K562 (cell line): ENCODE data around the gene OR52I1. TPM values are rescaled to one million over a fixed set of nuclear protein-coding genes. Genes with fewer than 3 reads are reported as not detected.

ENCODE experiments used
- BCL6 ChIP-seq: fragments of 250-450 bp; sonication (Bioruptor Pico); IDR thresholded peaks from 2 replicates; pipeline ENCODE4 v1.4.0; 2020
- BRD9 ChIP-seq: fragments of 450-650 bp; IDR thresholded peaks from 2 replicates; pipeline ENCODE4 v1.6.1; 2018; ENCODE audit warnings: low read depth; ENCODE audit not compliant: partially characterized antibody
- CREB1 ChIP-seq, 2 experiments: sonication (generic) in 1 of 2; formaldehyde crosslinking in 1 of 2; IDR thresholded peaks; 2 replicates each; pipeline versions ENCODE4 v1.6.1 to v1.8.0; 2012 to 2022; ENCODE audit warnings: inconsistent platforms in 1 of 2, mild to moderate bottlenecking in 1 of 2, missing genetic modification reagents in 1 of 2, moderate library complexity in 1 of 2
- FOXK1 ChIP-seq: sonication (generic); formaldehyde crosslinking; IDR thresholded peaks from 2 replicates; pipeline ENCODE4 v1.8.0; 2022; ENCODE audit warnings: missing genetic modification reagents, mild to moderate bottlenecking, borderline replicate concordance
- FOXM1 ChIP-seq, 2 experiments: fragments of 450-650 bp in 1 of 2; sonication (generic) in 1 of 2; formaldehyde crosslinking in 1 of 2; IDR thresholded peaks; 2 replicates each; pipeline versions ENCODE4 v1.6.1 to v1.9.0; 2017 to 2022; ENCODE audit warnings: low read depth in 2 of 2, mild to moderate bottlenecking in 2 of 2, missing genetic modification reagents in 1 of 2, moderate library complexity in 1 of 2
- ILK ChIP-seq: fragments of 450-650 bp; IDR thresholded peaks from 2 replicates; pipeline ENCODE4 v1.6.1; 2016; ENCODE audit warnings: missing genetic modification characterization, low read depth, mild to moderate bottlenecking, missing compliant biosample characterization, moderate library complexity, borderline replicate concordance
- KLF16 ChIP-seq: IDR thresholded peaks from 2 replicates; pipeline ENCODE4 v1.6.1; 2016; ENCODE audit warnings: antibody characterized with exemption
- LCOR ChIP-seq: sonication (generic); formaldehyde crosslinking; IDR thresholded peaks from 2 replicates; pipeline ENCODE4 v1.8.0; 2022; ENCODE audit warnings: mild to moderate bottlenecking, missing genetic modification reagents
- POLR2AphosphoS2 ChIP-seq: IDR thresholded peaks from 2 replicates; pipeline ENCODE4 v1.6.1; 2012; ENCODE audit warnings: low read length, improper control_type of control experiment
- PRPF4 ChIP-seq: fragments of 200-400 bp; formaldehyde crosslinking; IDR thresholded peaks from one replicate; pipeline ENCODE4 v1.6.1; 2017; ENCODE audit warnings: low read length, low read depth, mild to moderate bottlenecking; ENCODE audit not compliant: insufficient read depth, poor library complexity, severe bottlenecking
- SAFB2 ChIP-seq: fragments of 200-400 bp; formaldehyde crosslinking; IDR thresholded peaks from 2 replicates; pipeline ENCODE4 v1.6.1; 2018; ENCODE audit warnings: borderline replicate concordance, low read length, low read depth, moderate library complexity; ENCODE audit not compliant: severe bottlenecking
- SETDB1 ChIP-seq: IDR thresholded peaks from one replicate; pipeline ENCODE4 v1.6.1; 2012; ENCODE audit warnings: low read length, control low read depth, inconsistent platforms
- SMAD3 ChIP-seq: fragments of 450-650 bp; formaldehyde crosslinking; conservative IDR thresholded peaks from 2 replicates; pipeline ENCODE4 v1.4.0; 2020; ENCODE audit warnings: mild to moderate bottlenecking
- TAL1 ChIP-seq: fragments of 450-650 bp; IDR thresholded peaks from 2 replicates; pipeline ENCODE4 v1.6.1; 2016; ENCODE audit warnings: mild to moderate bottlenecking
- ZNF316 ChIP-seq: fragments of 450-650 bp; IDR thresholded peaks from 2 replicates; pipeline ENCODE4 v1.6.1; 2016
- polyA plus RNA-seq, 8 experiments: library from polyadenylated mRNA; depleted of rRNA in 4 of 8; stranded (reverse) in 5 of 8; unstranded in 3 of 8; fragments of >200 nt; fragmentation: Nextera tagmentation in 2 of 8; fragmentation: Illumina TruSeq in 1 of 8; extraction: Ambion mirVana in 2 of 8; extraction: Trizol in 1 of 8; gene quantifications; 2 replicates each; pipeline versions ENCODE4 v1.2.1 to v1.2.3, GENCODE V29; 2011 to 2014; ENCODE audit warnings: inconsistent platforms in 1 of 8, missing spikeins in 1 of 8
- total RNA-seq, 7 experiments: library from RNA; depleted of rRNA in 6 of 7; stranded (reverse); fragments of >200 nt in 6 of 7; fragmentation: Illumina TruSeq in 2 of 7; extraction: Trizol in 2 of 7; gene quantifications; 2 replicates each; pipeline versions ENCODE4 v1.2.1 to v1.2.3, GENCODE V29; 2011 to 2021; ENCODE audit warnings: low replicate concordance in 1 of 7
- TF ChIP-seq, protein P1 (sequence below): fragments of 450-650 bp; IDR thresholded peaks from 2 replicates; pipeline ENCODE4 v1.6.1; 2018; ENCODE audit not compliant: partially characterized antibody
- TF ChIP-seq, protein P2 (sequence below): fragments of 150-350 bp; IDR thresholded peaks from 2 replicates; pipeline ENCODE4 v1.6.1; 2014; ENCODE audit warnings: low read depth, mild to moderate bottlenecking, low read length, borderline replicate concordance
- TF ChIP-seq, protein P3 (sequence below): fragments of 250-450 bp; sonication (Bioruptor Pico); IDR thresholded peaks from 2 replicates; pipeline ENCODE4 v1.8.0; 2022; ENCODE audit warnings: inconsistent platforms, mild to moderate bottlenecking, moderate library complexity, borderline replicate concordance

OR52I1 gene
- total and polyA plus RNA-seq, 9 of the 15 experiments (the other 6 are each of a cell fraction or from before 2014, with no cell fraction given) = not detected

DNA sequence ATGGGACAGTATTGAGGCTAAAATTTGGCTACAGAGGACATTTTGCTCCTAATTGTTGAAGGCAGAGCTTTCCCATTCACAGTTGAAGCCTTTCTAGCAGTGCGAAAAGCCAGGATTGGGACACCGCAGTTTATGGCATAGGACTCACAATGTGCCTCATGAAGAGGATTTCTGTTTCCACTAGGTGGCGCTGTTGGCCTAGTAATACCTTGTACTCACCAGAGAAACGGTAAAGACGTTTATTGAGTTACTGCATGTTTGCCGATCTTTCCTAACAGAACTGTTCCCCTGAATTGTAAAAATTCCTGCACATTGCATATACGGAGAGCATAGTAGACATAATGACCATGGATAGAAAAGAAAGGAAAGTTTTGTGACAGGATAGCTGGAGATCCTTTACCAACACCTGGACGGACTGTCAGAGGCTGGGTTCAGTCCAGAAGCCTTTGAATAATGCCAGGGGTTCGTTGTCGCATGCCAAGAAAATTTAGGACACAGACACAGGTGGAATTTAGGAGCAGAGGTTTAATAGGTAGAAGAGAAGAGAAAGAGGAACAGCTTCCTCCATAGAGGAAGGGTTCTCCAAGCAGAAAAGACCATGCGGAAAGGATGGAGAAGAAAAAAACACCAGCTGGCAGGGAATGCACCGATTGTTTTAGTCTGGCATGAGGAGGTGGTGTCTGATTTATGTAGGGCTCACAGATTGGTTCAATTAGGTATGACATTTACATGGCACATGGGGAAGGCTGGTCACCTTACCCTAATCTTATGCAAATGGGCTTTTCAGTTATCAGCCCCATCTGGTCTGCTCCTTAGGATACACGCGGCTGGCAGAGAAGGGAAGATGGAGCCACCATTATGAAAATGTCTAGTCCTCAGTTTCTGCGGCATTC lies 32.6 kb downstream of the OR52I1 start (continued):
- TF ChIP-seq ILK (tag) = no peak
- no peak for TF ChIP-seq SAFB2
- TF ChIP-seq, protein P1, sequence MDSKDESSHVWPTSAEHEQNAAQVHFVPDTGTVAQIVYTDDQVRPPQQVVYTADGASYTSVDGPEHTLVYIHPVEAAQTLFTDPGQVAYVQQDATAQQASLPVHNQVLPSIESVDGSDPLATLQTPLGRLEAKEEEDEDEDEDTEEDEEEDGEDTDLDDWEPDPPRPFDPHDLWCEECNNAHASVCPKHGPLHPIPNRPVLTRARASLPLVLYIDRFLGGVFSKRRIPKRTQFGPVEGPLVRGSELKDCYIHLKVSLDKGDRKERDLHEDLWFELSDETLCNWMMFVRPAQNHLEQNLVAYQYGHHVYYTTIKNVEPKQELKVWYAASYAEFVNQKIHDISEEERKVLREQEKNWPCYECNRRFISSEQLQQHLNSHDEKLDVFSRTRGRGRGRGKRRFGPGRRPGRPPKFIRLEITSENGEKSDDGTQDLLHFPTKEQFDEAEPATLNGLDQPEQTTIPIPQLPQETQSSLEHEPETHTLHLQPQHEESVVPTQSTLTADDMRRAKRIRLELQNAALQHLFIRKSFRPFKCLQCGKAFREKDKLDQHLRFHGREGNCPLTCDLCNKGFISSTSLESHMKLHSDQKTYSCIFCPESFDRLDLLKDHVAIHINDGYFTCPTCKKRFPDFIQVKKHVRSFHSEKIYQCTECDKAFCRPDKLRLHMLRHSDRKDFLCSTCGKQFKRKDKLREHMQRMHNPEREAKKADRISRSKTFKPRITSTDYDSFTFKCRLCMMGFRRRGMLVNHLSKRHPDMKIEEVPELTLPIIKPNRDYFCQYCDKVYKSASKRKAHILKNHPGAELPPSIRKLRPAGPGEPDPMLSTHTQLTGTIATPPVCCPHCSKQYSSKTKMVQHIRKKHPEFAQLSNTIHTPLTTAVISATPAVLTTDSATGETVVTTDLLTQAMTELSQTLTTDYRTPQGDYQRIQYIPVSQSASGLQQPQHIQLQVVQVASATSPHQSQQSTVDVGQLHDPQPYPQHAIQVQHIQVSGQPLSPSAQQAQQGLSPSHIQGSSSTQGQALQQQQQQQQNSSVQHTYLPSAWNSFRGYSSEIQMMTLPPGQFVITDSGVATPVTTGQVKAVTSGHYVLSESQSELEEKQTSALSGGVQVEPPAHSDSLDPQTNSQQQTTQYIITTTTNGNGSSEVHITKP = no peak
- no peak for TF ChIP-seq POLR2AphosphoS2
- TF ChIP-seq, protein P2, sequence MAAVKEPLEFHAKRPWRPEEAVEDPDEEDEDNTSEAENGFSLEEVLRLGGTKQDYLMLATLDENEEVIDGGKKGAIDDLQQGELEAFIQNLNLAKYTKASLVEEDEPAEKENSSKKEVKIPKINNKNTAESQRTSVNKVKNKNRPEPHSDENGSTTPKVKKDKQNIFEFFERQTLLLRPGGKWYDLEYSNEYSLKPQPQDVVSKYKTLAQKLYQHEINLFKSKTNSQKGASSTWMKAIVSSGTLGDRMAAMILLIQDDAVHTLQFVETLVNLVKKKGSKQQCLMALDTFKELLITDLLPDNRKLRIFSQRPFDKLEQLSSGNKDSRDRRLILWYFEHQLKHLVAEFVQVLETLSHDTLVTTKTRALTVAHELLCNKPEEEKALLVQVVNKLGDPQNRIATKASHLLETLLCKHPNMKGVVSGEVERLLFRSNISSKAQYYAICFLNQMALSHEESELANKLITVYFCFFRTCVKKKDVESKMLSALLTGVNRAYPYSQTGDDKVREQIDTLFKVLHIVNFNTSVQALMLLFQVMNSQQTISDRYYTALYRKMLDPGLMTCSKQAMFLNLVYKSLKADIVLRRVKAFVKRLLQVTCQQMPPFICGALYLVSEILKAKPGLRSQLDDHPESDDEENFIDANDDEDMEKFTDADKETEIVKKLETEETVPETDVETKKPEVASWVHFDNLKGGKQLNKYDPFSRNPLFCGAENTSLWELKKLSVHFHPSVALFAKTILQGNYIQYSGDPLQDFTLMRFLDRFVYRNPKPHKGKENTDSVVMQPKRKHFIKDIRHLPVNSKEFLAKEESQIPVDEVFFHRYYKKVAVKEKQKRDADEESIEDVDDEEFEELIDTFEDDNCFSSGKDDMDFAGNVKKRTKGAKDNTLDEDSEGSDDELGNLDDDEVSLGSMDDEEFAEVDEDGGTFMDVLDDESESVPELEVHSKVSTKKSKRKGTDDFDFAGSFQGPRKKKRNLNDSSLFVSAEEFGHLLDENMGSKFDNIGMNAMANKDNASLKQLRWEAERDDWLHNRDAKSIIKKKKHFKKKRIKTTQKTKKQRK = no peak
- TF ChIP-seq SETDB1 = no peak
- no peak for TF ChIP-seq FOXM1 (IDR thresholded peaks at IDR 0.05; ENCODE audit: low read depth)
- no peak for TF ChIP-seq FOXM1 (CRISPR knock-in tag; IDR thresholded peaks at IDR 0.05; ENCODE audit: low read depth)
- TF ChIP-seq FOXK1 (CRISPR knock-in tag) = no peak
- TF ChIP-seq ZNF316 = peak; percentile 40; the same call in 1 of the 2 replicates
- no peak for TF ChIP-seq KLF16
- no peak for TF ChIP-seq CREB1 (IDR thresholded peaks at IDR 0.05)
- TF ChIP-seq CREB1 (CRISPR knock-in tag; IDR thresholded peaks at IDR 0.05) = 0 out of 2 replicates have a peak, but pooled peaks have one; percentile 17
- TF ChIP-seq, protein P3, sequence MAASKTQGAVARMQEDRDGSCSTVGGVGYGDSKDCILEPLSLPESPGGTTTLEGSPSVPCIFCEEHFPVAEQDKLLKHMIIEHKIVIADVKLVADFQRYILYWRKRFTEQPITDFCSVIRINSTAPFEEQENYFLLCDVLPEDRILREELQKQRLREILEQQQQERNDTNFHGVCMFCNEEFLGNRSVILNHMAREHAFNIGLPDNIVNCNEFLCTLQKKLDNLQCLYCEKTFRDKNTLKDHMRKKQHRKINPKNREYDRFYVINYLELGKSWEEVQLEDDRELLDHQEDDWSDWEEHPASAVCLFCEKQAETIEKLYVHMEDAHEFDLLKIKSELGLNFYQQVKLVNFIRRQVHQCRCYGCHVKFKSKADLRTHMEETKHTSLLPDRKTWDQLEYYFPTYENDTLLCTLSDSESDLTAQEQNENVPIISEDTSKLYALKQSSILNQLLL (CRISPR knock-in tag) = no peak
- no peak for TF ChIP-seq TAL1
- 0 out of 2 replicates have a peak, but pooled peaks have one; percentile 41 for TF ChIP-seq LCOR (CRISPR knock-in tag)
- no peak for TF ChIP-seq SMAD3 (CRISPR knock-in tag)
- TF ChIP-seq PRPF4 = no peak
- no peak for TF ChIP-seq BRD9
- no peak for TF ChIP-seq BCL6 (CRISPR knock-in tag)
